GM06990 (cell line): ENCODE data around the gene SLCO3A1.

Experiments
- DNase-seq: peaks from one replicate; pipeline ENCODE4 v3.0.0-alpha.2; 2011; ENCODE audit not compliant: insufficient read length; ENCODE audit errors: extremely low read depth
- H3K27me3 ChIP-seq: replicated peaks from 2 replicates; pipeline ENCODE4 v1.6.0; 2011; ENCODE audit warnings: low read length; ENCODE audit not compliant: control insufficient read depth, insufficient read depth
- H3K36me3 ChIP-seq: 2 replicates; pipeline ENCODE4 v1.5.1; 2011; ENCODE audit warnings: low read length; ENCODE audit not compliant: control insufficient read depth, insufficient read depth
- H3K4me3 ChIP-seq: replicated peaks from 2 replicates; pipeline ENCODE4 v1.5.1; 2011; ENCODE audit warnings: low read depth, mild to moderate bottlenecking, control low read depth, low read length
- TF ChIP-seq, protein P1 (sequence below): IDR thresholded peaks from 2 replicates; pipeline ENCODE4 v1.5.1; 2011; ENCODE audit warnings: low read length, control low read depth, mild to moderate bottlenecking, inconsistent platforms; ENCODE audit not compliant: insufficient read depth, poor library complexity, severe bottlenecking

The SLCO3A1 gene

GRCh38 chr15:91865950-91866349 lies 12.4 kb downstream of the SLCO3A1 start:
- Histone ChIP-seq H3K36me3 (no peaks in the 10 kb centered on the region), H3K27me3 (peaks cover 3% of the 10 kb centered on the region), H3K4me3 (no peak overlapping the region)
- TF ChIP-seq, protein P1, sequence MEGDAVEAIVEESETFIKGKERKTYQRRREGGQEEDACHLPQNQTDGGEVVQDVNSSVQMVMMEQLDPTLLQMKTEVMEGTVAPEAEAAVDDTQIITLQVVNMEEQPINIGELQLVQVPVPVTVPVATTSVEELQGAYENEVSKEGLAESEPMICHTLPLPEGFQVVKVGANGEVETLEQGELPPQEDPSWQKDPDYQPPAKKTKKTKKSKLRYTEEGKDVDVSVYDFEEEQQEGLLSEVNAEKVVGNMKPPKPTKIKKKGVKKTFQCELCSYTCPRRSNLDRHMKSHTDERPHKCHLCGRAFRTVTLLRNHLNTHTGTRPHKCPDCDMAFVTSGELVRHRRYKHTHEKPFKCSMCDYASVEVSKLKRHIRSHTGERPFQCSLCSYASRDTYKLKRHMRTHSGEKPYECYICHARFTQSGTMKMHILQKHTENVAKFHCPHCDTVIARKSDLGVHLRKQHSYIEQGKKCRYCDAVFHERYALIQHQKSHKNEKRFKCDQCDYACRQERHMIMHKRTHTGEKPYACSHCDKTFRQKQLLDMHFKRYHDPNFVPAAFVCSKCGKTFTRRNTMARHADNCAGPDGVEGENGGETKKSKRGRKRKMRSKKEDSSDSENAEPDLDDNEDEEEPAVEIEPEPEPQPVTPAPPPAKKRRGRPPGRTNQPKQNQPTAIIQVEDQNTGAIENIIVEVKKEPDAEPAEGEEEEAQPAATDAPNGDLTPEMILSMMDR, result no peak
- DNase-seq, result no peak

- DNase-seq, result no peak
- Histone ChIP-seq H3K4me3 (no peak overlapping the region), H3K27me3 (peaks cover 2% of the 10 kb centered on the region), H3K36me3 (no peaks in the 10 kb centered on the region)
- TF ChIP-seq, protein P1, result no peak
Measured at GRCh38 chr15:91866371-91866905, 12.9 kb downstream of the SLCO3A1 start.

- TF ChIP-seq, protein P1, result no peak
- H3K27me3 ChIP-seq, result peaks cover 2% of the 10 kb centered on the region
- no peak overlapping the region for H3K4me3 ChIP-seq
- DNase-seq, result no peak
- no peaks in the 10 kb centered on the region for H3K36me3 ChIP-seq
Measured at GRCh38 chr15:91866971-91867372, 13.5 kb downstream of the SLCO3A1 start.

DNA sequence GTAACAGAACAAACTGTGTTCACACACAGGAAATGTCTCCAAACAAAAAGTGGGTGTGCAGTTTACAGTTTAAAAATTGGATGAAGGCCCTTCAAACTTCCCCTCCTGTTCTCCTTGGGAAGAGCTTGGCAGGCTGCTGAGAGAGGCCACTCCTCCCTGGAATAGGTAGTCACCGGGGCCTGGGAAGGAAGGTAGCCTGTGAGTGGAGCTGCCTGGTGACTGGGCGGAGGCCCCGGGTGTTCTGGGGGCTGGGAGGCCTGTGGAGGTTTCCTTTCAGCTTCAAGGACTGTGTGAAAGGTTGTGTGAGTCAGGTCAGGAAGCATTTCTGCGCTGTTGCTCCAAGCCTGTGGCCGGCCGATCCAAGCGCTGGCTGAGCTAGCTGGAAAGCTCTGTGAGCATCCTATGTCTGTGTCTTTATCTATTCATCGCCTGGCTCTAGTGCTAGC lies 14.1 kb downstream of the SLCO3A1 start:
- DNase-seq, result no peak
- Histone ChIP-seq H3K27me3 (peaks cover 2% of the 10 kb centered on the region), H3K4me3 (no peak overlapping the region), H3K36me3 (no peaks in the 10 kb centered on the region)
- TF ChIP-seq, protein P1, result no peak

DNA sequence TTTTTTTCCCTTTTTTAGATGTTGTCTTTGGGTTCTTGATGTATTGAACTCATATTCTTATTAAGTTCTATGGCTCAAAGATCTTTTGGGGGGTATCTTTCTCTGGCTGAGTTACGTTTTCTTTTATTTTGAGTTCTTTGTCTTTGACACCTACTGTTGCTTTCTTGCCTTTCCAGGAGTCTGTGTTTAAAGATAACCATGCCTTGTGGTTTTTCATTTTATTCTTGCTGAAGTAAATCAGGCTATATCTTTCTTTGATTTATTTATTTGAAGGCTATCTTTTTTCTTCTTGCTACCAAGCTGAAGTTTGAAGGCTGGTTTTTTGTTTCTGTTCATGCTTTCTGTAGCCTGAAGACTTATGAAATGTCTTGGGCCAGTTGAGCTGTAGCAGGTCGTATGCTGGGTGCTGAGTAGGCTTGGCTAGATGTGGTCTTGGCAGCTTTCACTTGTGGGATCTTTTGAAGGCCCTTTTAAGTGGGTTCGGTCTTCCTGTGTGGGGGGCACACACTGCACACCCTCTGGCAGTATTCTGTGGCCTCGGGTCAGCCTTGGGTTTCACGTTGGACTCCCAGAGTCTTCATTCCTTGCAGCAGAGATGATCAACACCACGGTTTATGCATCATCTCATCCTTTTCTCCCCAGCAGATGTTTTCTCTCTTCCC lies 17.5 kb downstream of the SLCO3A1 start:
- Histone ChIP-seq H3K36me3 (no peaks in the 10 kb centered on the region), H3K27me3 (no peaks in the 10 kb centered on the region; the same call in 1 of the 2 replicates), H3K4me3 (no peak overlapping the region)
- no peak for DNase-seq
- TF ChIP-seq, protein P1, result no peak

DNA sequence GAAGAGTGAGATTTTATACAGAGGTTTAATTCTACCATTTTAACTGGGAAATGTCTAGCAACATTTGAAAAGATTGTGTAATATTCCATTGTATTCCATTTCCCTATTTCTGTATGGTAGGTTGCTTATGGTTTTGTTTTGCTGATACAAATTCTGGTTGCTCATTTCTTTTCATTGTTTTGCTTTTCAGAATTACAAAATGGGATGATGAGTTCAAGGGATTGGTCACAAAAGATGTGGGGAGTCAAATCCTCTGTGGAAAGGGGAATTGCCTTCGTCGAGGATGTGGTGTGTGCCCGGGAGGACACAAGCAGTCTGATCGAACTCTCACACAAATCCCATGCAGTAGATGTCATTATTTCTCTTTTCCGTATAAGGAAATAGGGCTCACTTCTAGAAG lies 18.3 kb downstream of the SLCO3A1 start:
- Histone ChIP-seq H3K36me3 (no peaks in the 10 kb centered on the region), H3K4me3 (no peak overlapping the region), H3K27me3 (no peaks in the 10 kb centered on the region; the same call in 1 of the 2 replicates)
- no peak for DNase-seq
- TF ChIP-seq, protein P1, result no peak
